Esophagus muscularis mucosa (tissue), 4 donors: ENCODE results near the gene IFIT1B. TPM values are rescaled to one million over a fixed set of nuclear protein-coding genes. Genes with fewer than 3 reads are reported as not detected.
A peak's percentile ranks its signal among the peaks of the same experiment; 100 is the strongest.

Source experiments
- DNase-seq: peaks from one replicate; pipeline ENCODE4 v3.0.0-alpha.2; 2017; ENCODE audit errors: extremely low spot score
- H3K27ac ChIP-seq, 4 donors: fragments of 200-600 bp; sonication (generic); replicated peaks in 1 of 4; 1 replicate in 3 of 4; 2 replicates in 1 of 4; pipeline ENCODE4 v1.5.1; 2016 to 2019; ENCODE audit warnings: mild to moderate bottlenecking in 1 of 4
- H3K27me3 ChIP-seq, 4 donors: fragments of 200-600 bp; sonication (generic); one replicate each; pipeline versions ENCODE4 v1.5.1 to v1.6.0; 2016 to 2019
- H3K36me3 ChIP-seq, 4 donors: fragments of 200-600 bp; sonication (generic); one replicate each; pipeline ENCODE4 v1.5.1; 2016 to 2019
- H3K4me1 ChIP-seq, 4 donors: fragments of 200-600 bp; sonication (generic); one replicate each; pipeline ENCODE4 v1.5.1; 2016 to 2019
- H3K4me3 ChIP-seq, 4 donors: fragments of 200-600 bp; sonication (generic); 1 replicate in 2 of 4; 2 replicates in 2 of 4; pipeline ENCODE4 v1.5.1; 2016 to 2019; ENCODE audit warnings: mild to moderate bottlenecking in 4 of 4, moderate library complexity in 1 of 4
- H3K9me3 ChIP-seq, 4 donors: fragments of 200-600 bp; sonication (generic); 1 replicate in 3 of 4; 2 replicates in 1 of 4; pipeline ENCODE4 v1.5.1; 2016 to 2019
- EP300 ChIP-seq: sonication (generic); formaldehyde crosslinking; IDR thresholded peaks from one replicate; pipeline ENCODE4 v1.6.1; 2017; ENCODE audit warnings: antibody characterized with exemption
- POLR2A ChIP-seq: fragments of 450-650 bp; IDR thresholded peaks from one replicate; pipeline ENCODE4 v1.6.1; 2017; ENCODE audit warnings: antibody characterized with exemption, moderate library complexity, mild to moderate bottlenecking, low read depth
- POLR2AphosphoS5 ChIP-seq, 2 donors: sonication (generic); formaldehyde crosslinking; IDR thresholded peaks; one replicate each; pipeline ENCODE4 v1.6.1; 2017; ENCODE audit warnings: antibody characterized with exemption in 2 of 2
- WGBS: methylation state at CpG from one replicate; pipeline ENCODE4 v1.1.5; 2018; 5-methylcytosine and 5-hydroxymethylcytosine counted together
- intact Hi-C: fragments of 100-400 bp; cut with DNase I; formaldehyde crosslinking; loops from one replicate; pipeline ENCODE4 v1.15.1; 2023
- total RNA-seq, 4 donors: library from RNA; depleted of rRNA; stranded (reverse); fragments of >200 nt; gene quantifications; one replicate each; pipeline versions ENCODE4 v1.1.0 to v1.2.1, GENCODE V29; 2016
- TF ChIP-seq, protein P1 (sequence below), 3 experiments: fragments of 200-600 bp in 2 of 3; fragments of 450-650 bp in 1 of 3; sonication (generic) in 2 of 3; IDR thresholded peaks; one replicate each; pipeline ENCODE4 v1.5.1; 2017 to 2019; ENCODE audit warnings: antibody characterized with exemption in 3 of 3, mild to moderate bottlenecking in 2 of 3, moderate library complexity in 1 of 3

IFIT1B gene
- total RNA-seq, 4 donors from 2014 or later = 0.33 TPM; not detected in 3

DNA sequence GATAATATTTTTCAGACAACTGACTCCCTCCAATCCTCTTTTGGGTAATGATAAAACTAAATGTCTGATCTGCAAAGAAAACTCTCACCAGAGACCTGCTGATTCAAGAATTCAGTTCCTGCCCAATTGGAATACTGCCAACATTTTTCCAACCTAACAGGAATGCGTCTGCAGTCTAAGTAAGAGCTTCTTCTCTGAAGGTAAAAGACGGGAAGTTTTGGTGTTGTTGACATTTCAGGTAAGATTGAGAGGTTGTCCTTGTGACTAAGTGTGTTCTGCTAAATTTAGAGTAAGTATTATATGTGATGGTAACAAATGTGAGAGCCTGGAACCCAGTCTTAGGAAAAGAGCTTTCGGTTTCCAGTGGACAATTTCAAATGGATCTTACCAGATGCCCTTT lies 54.1 kb downstream of the IFIT1B start:
- DNase-seq = no peak
- Histone ChIP-seq H3K4me3 (no peak overlapping the region), H3K36me3 (no peaks in the 10 kb centered on the region), H3K27me3 (no peaks in the 10 kb centered on the region), H3K9me3 (no peaks in the 10 kb centered on the region), H3K27ac (peak overlapping the region in 1 of 4 donors; percentile 16), H3K4me1 (peaks cover 9 to 25% (median 19%) of the 10 kb centered on the region in 4 donors)
- intact Hi-C loops = loop anchor here (5.0 kb wide), 1 partner anchor 270 kb away; the partner anchor contains the start of gene KIF20B
- WGBS = 44% methylated on average over 3 of the region's 3 CpGs
- no peak for TF ChIP-seq POLR2A
- peak in 1 of 2 donors; percentile 20 for TF ChIP-seq POLR2AphosphoS5 (IDR thresholded peaks at IDR 0.05)
- TF ChIP-seq, protein P1, sequence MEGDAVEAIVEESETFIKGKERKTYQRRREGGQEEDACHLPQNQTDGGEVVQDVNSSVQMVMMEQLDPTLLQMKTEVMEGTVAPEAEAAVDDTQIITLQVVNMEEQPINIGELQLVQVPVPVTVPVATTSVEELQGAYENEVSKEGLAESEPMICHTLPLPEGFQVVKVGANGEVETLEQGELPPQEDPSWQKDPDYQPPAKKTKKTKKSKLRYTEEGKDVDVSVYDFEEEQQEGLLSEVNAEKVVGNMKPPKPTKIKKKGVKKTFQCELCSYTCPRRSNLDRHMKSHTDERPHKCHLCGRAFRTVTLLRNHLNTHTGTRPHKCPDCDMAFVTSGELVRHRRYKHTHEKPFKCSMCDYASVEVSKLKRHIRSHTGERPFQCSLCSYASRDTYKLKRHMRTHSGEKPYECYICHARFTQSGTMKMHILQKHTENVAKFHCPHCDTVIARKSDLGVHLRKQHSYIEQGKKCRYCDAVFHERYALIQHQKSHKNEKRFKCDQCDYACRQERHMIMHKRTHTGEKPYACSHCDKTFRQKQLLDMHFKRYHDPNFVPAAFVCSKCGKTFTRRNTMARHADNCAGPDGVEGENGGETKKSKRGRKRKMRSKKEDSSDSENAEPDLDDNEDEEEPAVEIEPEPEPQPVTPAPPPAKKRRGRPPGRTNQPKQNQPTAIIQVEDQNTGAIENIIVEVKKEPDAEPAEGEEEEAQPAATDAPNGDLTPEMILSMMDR (IDR thresholded peaks at IDR 0.05) = no peak
- TF ChIP-seq EP300 = no peak

Other genes with a start within 250 kb of the IFIT1B start
- 10 to 100 TPM in 1 of 4 donors, 1 to 10 TPM in 3; 2.1 to 83.3 (median 2.4) TPM for gene CH25H, start 170.7 kb upstream of the IFIT1B start, total RNA-seq
- gene LIPA, start 126.3 kb upstream of the IFIT1B start, total RNA-seq = 10 to 100 TPM; 18.3 to 28.3 (median 24.0) TPM
- 1 to 10 TPM; 2.2 to 5.0 (median 3.3) TPM for gene IFIT2, start 76.0 kb upstream of the IFIT1B start, total RNA-seq
- 1 to 10 TPM; 7.8 to 9.8 (median 8.8) TPM for gene IFIT3, start 50.1 kb upstream of the IFIT1B start, total RNA-seq
- gene IFIT1, start 14.6 kb downstream of the IFIT1B start, total RNA-seq = 10 to 100 TPM; 10.6 to 15.4 (median 11.9) TPM
- gene IFIT5, start 36.5 kb downstream of the IFIT1B start, total RNA-seq = 10 to 100 TPM; 13.0 to 23.3 (median 19.1) TPM
- gene SLC16A12, start 157.5 kb downstream of the IFIT1B start, total RNA-seq = 1 to 10 TPM in 3 of 4 donors, under 1 TPM in 1; 0.83 to 2.2 (median 1.9) TPM